HG03066 (cell line): ENCODE results near the gene CDKN2C.

ENCODE experiments used
- ATAC-seq: cut with Tn5 transposase; IDR thresholded peaks from one replicate; pipeline ENCODE4 v1.9.1; 2021; ENCODE audit warnings: low read depth; ENCODE audit not compliant: unreplicated experiment

CDKN2C gene

DNA sequence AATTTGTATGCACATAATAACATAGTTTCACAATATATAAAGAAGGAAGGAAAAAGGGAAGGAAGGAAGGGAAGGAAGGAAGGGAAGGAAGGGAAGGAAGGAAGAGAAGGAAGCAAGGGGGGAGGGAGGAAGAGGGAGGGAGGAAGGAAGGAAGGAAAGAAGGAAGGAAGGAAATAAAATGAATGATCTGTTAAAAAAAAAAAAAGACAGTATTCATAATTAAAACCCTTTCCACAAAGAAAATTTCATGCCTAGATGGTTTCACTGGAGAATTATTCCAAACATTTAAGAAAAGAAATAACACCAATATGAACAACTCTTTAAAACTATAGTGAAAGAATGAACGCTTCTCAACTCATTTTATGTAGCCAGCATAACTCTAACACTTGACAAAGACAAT, 44.8 kb downstream of the CDKN2C start:
- ATAC-seq: no peak

DNA sequence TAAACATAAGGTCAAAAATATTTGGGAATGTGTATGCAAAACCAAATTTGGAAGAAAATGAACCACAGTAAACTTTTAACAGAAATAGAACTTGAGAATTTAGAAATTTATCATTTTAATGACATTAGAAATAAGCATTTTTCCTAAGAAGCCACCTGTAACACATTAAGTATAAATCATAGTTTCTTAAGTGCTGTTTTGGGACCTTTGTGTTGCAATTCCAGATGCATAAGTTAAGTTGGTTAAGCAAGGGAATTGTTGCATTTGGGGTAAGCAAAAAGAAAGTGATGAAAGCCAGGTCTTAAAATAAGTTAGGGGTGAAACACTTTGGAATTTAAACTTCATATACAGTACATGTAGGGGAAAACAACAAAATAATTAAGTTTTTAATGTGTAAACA, 49.8 kb downstream of the CDKN2C start:
- no peak for ATAC-seq
